HepG2 (cell line): Measurements from ENCODE around the gene MSI2.

Experiments
- GPN1 ChIP-seq: sonication (generic); formaldehyde crosslinking; IDR thresholded peaks from 2 replicates; pipeline ENCODE4 v1.5.1; 2020; ENCODE audit warnings: missing genetic modification reagents, borderline replicate concordance
- HNF4G ChIP-seq, 2 experiments: sonication (generic) in 1 of 2; formaldehyde crosslinking in 1 of 2; IDR thresholded peaks; 2 replicates each; pipeline versions ENCODE4 v1.4.0 to v1.6.1; 2011 to 2020; ENCODE audit warnings: borderline replicate concordance in 2 of 2, low read depth in 2 of 2, mild to moderate bottlenecking in 2 of 2, low read length in 1 of 2, missing genetic modification reagents in 1 of 2, moderate library complexity in 1 of 2
- NBN ChIP-seq: fragments of 450-650 bp; conservative IDR thresholded peaks from 2 replicates; pipeline ENCODE4 v1.6.1; 2017
- POLR2A ChIP-seq, 2 experiments: IDR thresholded peaks; 2 replicates each; pipeline ENCODE4 v1.6.1; 2011; ENCODE audit warnings: low read depth in 2 of 2, low read length in 2 of 2, mild to moderate bottlenecking in 1 of 2, moderate library complexity in 1 of 2; ENCODE audit not compliant: insufficient read depth in 1 of 2
- REL ChIP-seq: sonication (generic); formaldehyde crosslinking; conservative IDR thresholded peaks from 2 replicates; pipeline ENCODE4 v1.8.0; 2022; ENCODE audit warnings: mild to moderate bottlenecking, missing genetic modification reagents, moderate library complexity
- TAF1 ChIP-seq: sonication (generic); formaldehyde crosslinking; IDR thresholded peaks from 2 replicates; pipeline ENCODE4 v1.4.0; 2020; ENCODE audit warnings: missing genetic modification reagents
- TBL1XR1 ChIP-seq: fragments of 150-350 bp; IDR thresholded peaks from 2 replicates; pipeline ENCODE4 v1.6.1; 2014; ENCODE audit warnings: borderline replicate concordance, low read length; ENCODE audit not compliant: partially characterized antibody
- TF ChIP-seq, protein P1 (sequence below): sonication (generic); formaldehyde crosslinking; IDR thresholded peaks from 2 replicates; pipeline ENCODE4 v1.5.0; 2020; ENCODE audit warnings: mild to moderate bottlenecking, missing genetic modification reagents, moderate library complexity

GRCh38 chr17:57639381-57639780 lies 383.1 kb downstream of the MSI2 start:
- TF ChIP-seq REL (CRISPR knock-in tag) (no peak), GPN1 (CRISPR knock-in tag) (no peak), TBL1XR1 (no peak), NBN (no peak), HNF4G (IDR thresholded peaks at IDR 0.05; ENCODE audit: borderline replicate concordance, low read depth, low read length) (no peak), HNF4G (CRISPR knock-in tag; IDR thresholded peaks at IDR 0.05; ENCODE audit: borderline replicate concordance, low read depth) (no peak), TAF1 (CRISPR knock-in tag) (no peak), POLR2A (IDR thresholded peaks at IDR 0.05; ENCODE audit: insufficient read depth in 1 of 2, low read depth in 2 of 2, low read length in 2 of 2) (no peak)
- TF ChIP-seq, protein P1, sequence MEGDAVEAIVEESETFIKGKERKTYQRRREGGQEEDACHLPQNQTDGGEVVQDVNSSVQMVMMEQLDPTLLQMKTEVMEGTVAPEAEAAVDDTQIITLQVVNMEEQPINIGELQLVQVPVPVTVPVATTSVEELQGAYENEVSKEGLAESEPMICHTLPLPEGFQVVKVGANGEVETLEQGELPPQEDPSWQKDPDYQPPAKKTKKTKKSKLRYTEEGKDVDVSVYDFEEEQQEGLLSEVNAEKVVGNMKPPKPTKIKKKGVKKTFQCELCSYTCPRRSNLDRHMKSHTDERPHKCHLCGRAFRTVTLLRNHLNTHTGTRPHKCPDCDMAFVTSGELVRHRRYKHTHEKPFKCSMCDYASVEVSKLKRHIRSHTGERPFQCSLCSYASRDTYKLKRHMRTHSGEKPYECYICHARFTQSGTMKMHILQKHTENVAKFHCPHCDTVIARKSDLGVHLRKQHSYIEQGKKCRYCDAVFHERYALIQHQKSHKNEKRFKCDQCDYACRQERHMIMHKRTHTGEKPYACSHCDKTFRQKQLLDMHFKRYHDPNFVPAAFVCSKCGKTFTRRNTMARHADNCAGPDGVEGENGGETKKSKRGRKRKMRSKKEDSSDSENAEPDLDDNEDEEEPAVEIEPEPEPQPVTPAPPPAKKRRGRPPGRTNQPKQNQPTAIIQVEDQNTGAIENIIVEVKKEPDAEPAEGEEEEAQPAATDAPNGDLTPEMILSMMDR (CRISPR knock-in tag): no peak
